LNCaP clone FGC (cell line): ENCODE results near the gene AACS.
"Not testable (repeated sequence)": the region's sequence is repeated elsewhere in the genome, so short reads cannot be mapped to it uniquely, and the experiment has no call there.

Experiments used
- DNase-seq: peaks from one replicate; pipeline ENCODE4 v3.0.0-alpha.2; 2011; ENCODE audit warnings: low read depth
- H3K4me3 ChIP-seq: 2 replicates; pipeline ENCODE4 v1.5.1; 2011; ENCODE audit warnings: mild to moderate bottlenecking, low read depth, low read length, control low read depth
- CTCF ChIP-seq: IDR thresholded peaks from 2 replicates; pipeline ENCODE4 v1.5.1; 2012; ENCODE audit warnings: mild to moderate bottlenecking; ENCODE audit not compliant: control insufficient read depth, insufficient read depth; ENCODE audit errors: extremely low read depth

AACS gene

GRCh38 chr12:125136702-125137101 is 71.5 kb downstream of the AACS start:
- TF ChIP-seq CTCF: no peak
- H3K4me3 ChIP-seq: no peak overlapping the region
- no peak for DNase-seq

- DNase-seq: no peak
- H3K4me3 ChIP-seq: no peak overlapping the region
These were observed 72.6 kb downstream of the AACS start for GRCh38 chr12:125137766-125138344.

GRCh38 chr12:125140279-125141209 is 75.3 kb downstream of the AACS start:
- H3K4me3 ChIP-seq: no peak overlapping the region
- DNase-seq: no peak
- no peak for TF ChIP-seq CTCF

More at GRCh38 chr12:125137766-125138344, 72.6 kb downstream of the AACS start:
- no peak for TF ChIP-seq CTCF

- DNase-seq, H3K4me3 ChIP-seq: not testable (repeated sequence)
These were observed 76.0 kb downstream of the AACS start for GRCh38 chr12:125141210-125141573.

- no peak overlapping the region for H3K4me3 ChIP-seq
- no peak for TF ChIP-seq CTCF
- no peak for DNase-seq
These were observed 77.4 kb downstream of the AACS start for GRCh38 chr12:125142601-125143000.

GRCh38 chr12:125143491-125143890 is 78.3 kb downstream of the AACS start:
- peak; percentile 65 for DNase-seq
- no peak overlapping the region for H3K4me3 ChIP-seq
- 0 out of 2 replicates have a peak, but pooled peaks have one; percentile 2 for TF ChIP-seq CTCF

- no peak for DNase-seq
- no peak for TF ChIP-seq CTCF
- H3K4me3 ChIP-seq: no peak overlapping the region
These were observed 80.0 kb downstream of the AACS start for GRCh38 chr12:125145196-125145595.
